ENCODE data around the gene C5orf52. TPM values are rescaled to one million over a fixed set of nuclear protein-coding genes. Genes with fewer than 3 reads are reported as not detected.
"Not testable (repeated sequence)": the region's sequence is repeated elsewhere in the genome, so short reads cannot be mapped to it uniquely, and the experiment has no call there.

C5orf52 gene
- polyA plus RNA-seq, 12 donors, result not detected

DNA sequence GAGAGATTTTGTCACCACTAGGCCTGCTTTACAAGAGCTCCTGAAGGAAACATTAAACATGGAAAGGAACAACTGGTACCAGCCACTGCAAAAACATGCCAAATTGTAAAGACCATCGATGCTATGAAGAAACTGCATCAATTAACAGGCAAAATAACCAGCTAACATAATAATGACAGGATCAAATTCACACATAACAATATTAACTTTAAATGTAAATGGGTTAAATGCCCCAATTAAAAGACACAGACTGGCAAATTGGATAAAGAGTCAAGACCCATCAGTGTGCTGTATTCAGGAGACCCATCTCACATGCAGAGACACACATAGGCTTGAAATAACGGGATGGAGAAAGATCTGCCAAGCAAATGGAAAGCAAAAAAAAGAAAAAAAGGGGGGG is 51.6 kb downstream of the C5orf52 start:
- not testable (repeated sequence) for DNase-seq

DNA sequence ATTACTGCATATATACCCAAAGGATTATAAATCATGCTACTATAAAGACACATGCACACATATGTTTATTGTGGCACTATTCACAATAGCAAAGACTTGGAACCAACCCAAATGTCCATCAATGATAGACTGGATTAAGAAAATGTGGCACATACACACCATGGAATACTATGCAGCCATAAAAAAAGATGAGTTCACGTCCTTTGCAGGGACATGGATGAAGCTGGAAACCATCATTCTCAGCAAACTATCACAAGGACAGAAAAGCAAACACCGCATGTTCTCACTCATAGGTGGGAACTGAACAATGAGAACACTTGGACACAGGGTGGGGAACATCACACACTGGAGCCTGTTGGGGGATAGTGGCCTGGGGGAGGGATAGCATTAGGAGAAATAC is 55.3 kb downstream of the C5orf52 start:
- not testable (repeated sequence) for DNase-seq

- DNase-seq, result not testable (repeated sequence)
Observed at GRCh38 chr5:157727858-157728257, 56.5 kb downstream of the C5orf52 start.

Other genes starting within 250 kb of the C5orf52 start
- 1 to 10 TPM in 3 of 12 donors, under 1 TPM in 7, not detected in 2; 0.05 to 6.1 (median 0.33) TPM for gene NIPAL4, start 211.3 kb upstream of the C5orf52 start, polyA plus RNA-seq (ENCODE audit: insufficient read length in 12 of 12)
- gene ADAM19, start 95.8 kb upstream of the C5orf52 start, polyA plus RNA-seq (ENCODE audit: insufficient read length in 12 of 12), result 10 to 100 TPM; 14.8 to 64.0 (median 20.3) TPM
- gene SOX30, start 19.1 kb upstream of the C5orf52 start, polyA plus RNA-seq (ENCODE audit: insufficient read length in 12 of 12), result under 1 TPM in 10 of 12 donors, not detected in 2; 0.21 to 0.59 (median 0.42) TPM
- gene THG1L, start 59.9 kb downstream of the C5orf52 start, polyA plus RNA-seq (ENCODE audit: insufficient read length in 12 of 12), result 10 to 100 TPM in 11 of 12 donors, not detected in 1; 12.2 to 29.6 (median 24.3) TPM
- 10 to 100 TPM in 5 of 12 donors, 1 to 10 TPM in 6, not detected in 1; 4.5 to 11.2 (median 9.2) TPM for gene LSM11, start 72.2 kb downstream of the C5orf52 start, polyA plus RNA-seq (ENCODE audit: insufficient read length in 12 of 12)
- 100 to 1,000 TPM in 1 of 12 donors, 10 to 100 TPM in 10, not detected in 1; 54.0 to 106 (median 75.1) TPM for gene CLINT1, start 187.6 kb downstream of the C5orf52 start, polyA plus RNA-seq (ENCODE audit: insufficient read length in 12 of 12)

Measured in muscle of arm (tissue), 12 donors.